Medulla oblongata (tissue), 1 donor: ENCODE measurements around the gene NWD2.
"Not testable (repeated sequence)": the region's sequence is repeated elsewhere in the genome, so short reads cannot be mapped to it uniquely, and the experiment has no call there.

Experiments
- DNase-seq: peaks from one replicate; pipeline ENCODE4 v3.0.0-alpha.2; 2015; ENCODE audit errors: extremely low spot score

NWD2 gene

DNA sequence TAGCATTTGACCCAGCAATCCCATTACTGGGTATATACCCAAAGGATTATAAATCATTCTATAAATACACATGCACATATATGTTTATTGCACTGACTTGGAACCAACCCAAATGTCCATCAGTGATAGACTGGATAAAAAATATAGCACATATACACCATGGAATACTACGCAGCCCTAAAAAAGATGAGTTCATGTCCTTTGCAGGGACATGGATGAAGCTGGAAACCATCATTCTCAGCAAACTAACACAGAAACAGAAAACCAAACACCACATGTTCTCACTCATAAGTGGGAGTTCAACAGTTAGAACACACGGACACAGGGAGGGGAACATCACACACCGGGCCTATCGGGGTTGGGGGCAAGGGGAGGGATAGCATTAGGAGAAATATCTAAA is 250.8 kb downstream of the NWD2 start:
- DNase-seq: not testable (repeated sequence)
